Fibroblast of lung (primary cell): Measurements from ENCODE around the gene PPP4C. TPM values are rescaled to one million over a fixed set of nuclear protein-coding genes. Genes with fewer than 3 reads are reported as not detected.

Experiments used
- DNase-seq, 2 donors: peaks; one replicate each; pipeline versions ENCODE4 v3.0.0 to v3.0.0-alpha.2; 2010; ENCODE audit warnings: low read depth in 2 of 2
- H2AFZ ChIP-seq: 2 replicates; pipeline ENCODE4 v1.5.1; 2012; ENCODE audit warnings: low read length, control low read depth, inconsistent platforms
- H3K27ac ChIP-seq: 2 replicates; pipeline ENCODE4 v1.5.1; 2011; ENCODE audit warnings: low read length, control low read depth; ENCODE audit not compliant: insufficient read depth
- H3K27me3 ChIP-seq: 2 replicates; pipeline ENCODE4 v1.5.1; 2011; ENCODE audit warnings: mild to moderate bottlenecking, low read length; ENCODE audit not compliant: control insufficient read depth, insufficient read depth
- H3K36me3 ChIP-seq: 2 replicates; pipeline ENCODE4 v1.5.1; 2011; ENCODE audit warnings: low read length; ENCODE audit not compliant: control insufficient read depth, insufficient read depth
- H3K4me1 ChIP-seq: 2 replicates; pipeline ENCODE4 v1.5.1; 2011; ENCODE audit warnings: low read length; ENCODE audit not compliant: control insufficient read depth, insufficient read depth; ENCODE audit errors: extremely low read depth
- H3K4me2 ChIP-seq: 2 replicates; pipeline ENCODE4 v1.5.1; 2011; ENCODE audit warnings: low read length, control low read depth; ENCODE audit not compliant: insufficient read depth; ENCODE audit errors: extremely low read depth
- H3K4me3 ChIP-seq, 4 experiments: fragments of 200-600 bp in 1 of 4; sonication (generic) in 1 of 4; replicated peaks in 1 of 4; 2 replicates each; pipeline ENCODE4 v1.5.1; 2011 to 2016; ENCODE audit warnings: low read length in 4 of 4, low read depth in 3 of 4, mild to moderate bottlenecking in 3 of 4, control low read depth in 2 of 4, inconsistent platforms in 1 of 4, mixed read lengths in 1 of 4; ENCODE audit not compliant: insufficient read depth in 1 of 4; ENCODE audit errors: control extremely low read depth in 1 of 4
- H3K79me2 ChIP-seq: 2 replicates; pipeline ENCODE4 v1.5.1; 2012; ENCODE audit warnings: mild to moderate bottlenecking, low read length, inconsistent platforms; ENCODE audit not compliant: control insufficient read depth, insufficient read depth
- H3K9ac ChIP-seq: 2 replicates; pipeline ENCODE4 v1.5.1; 2011; ENCODE audit warnings: mild to moderate bottlenecking, low read length, control low read depth; ENCODE audit not compliant: insufficient read depth
- H3K9me3 ChIP-seq: 2 replicates; pipeline ENCODE4 v1.5.1; 2012; ENCODE audit warnings: low read depth, low read length; ENCODE audit not compliant: control insufficient read depth, insufficient read depth
- H4K20me1 ChIP-seq: 2 replicates; pipeline ENCODE4 v1.5.1; 2011; ENCODE audit warnings: low read length; ENCODE audit not compliant: control insufficient read depth, insufficient read depth; ENCODE audit errors: extremely low read depth
- CTCF ChIP-seq, 2 donors: IDR thresholded peaks in 1 of 2; conservative IDR thresholded peaks in 1 of 2; 1 replicate in 1 of 2; 2 replicates in 1 of 2; pipeline ENCODE4 v1.5.1; 2011 to 2012; ENCODE audit warnings: low read length in 2 of 2, control low read depth in 1 of 2, inconsistent platforms in 1 of 2, low read depth in 1 of 2, mild to moderate bottlenecking in 1 of 2
- EZH2 ChIP-seq: IDR thresholded peaks from 2 replicates; pipeline ENCODE4 v1.5.1; 2012; ENCODE audit warnings: low read length, control low read depth, mild to moderate bottlenecking; ENCODE audit errors: missing control alignments
- polyA plus RNA-seq, 2 donors: library from polyadenylated mRNA; depleted of rRNA in 1 of 2; stranded (reverse) in 1 of 2; unstranded in 1 of 2; fragments of >200 nt; gene quantifications; 2 replicates each; pipeline ENCODE4 v1.2.1, GENCODE V29; 2011 to 2012; ENCODE audit warnings: missing spikeins in 1 of 2
- total RNA-seq: library from RNA; depleted of rRNA; stranded (reverse); fragments of >200 nt; gene quantifications from 2 replicates; pipeline ENCODE4 v1.2.1, GENCODE V29; 2014

The PPP4C gene
- total and polyA plus RNA-seq, 2 donors (not counting 1 experiment from before 2014, with no cell fraction given): 116 to 147 TPM

- Histone ChIP-seq H3K9me3 (no peaks in the 10 kb centered on the region), H3K4me1 (peaks cover 13% of the 10 kb centered on the region), H3K9ac (peak overlapping the region; percentile 93), H3K27me3 (no peaks in the 10 kb centered on the region), H3K79me2 (peaks cover 48% of the 10 kb centered on the region), H2AFZ (no peak overlapping the region), H3K4me2 (peak overlapping the region; percentile 100), H3K4me3 (peak overlapping the region; percentile 73 to 97 (median 88)), H4K20me1 (no peaks in the 10 kb centered on the region), H3K36me3 (peaks cover 28% of the 10 kb centered on the region), H3K27ac (peak overlapping the region; percentile 95)
- no peak for DNase-seq
- TF ChIP-seq EZH2: no peak
- no peak for TF ChIP-seq CTCF (conservative IDR thresholded peaks at IDR 0.05 in 1 of 2, IDR thresholded peaks at IDR 0.05 in 1 of 2; ENCODE audit: low read depth in 1 of 2, low read length in 2 of 2)
Measured at GRCh38 chr16:30076276-30076791, 540 bp downstream of the PPP4C start.

GRCh38 chr16:30077656-30078055, 1.9 kb downstream of the PPP4C start:
- H3K9ac ChIP-seq: peak overlapping the region; percentile 39
- peak in 1 of 2 donors; percentile 34 for DNase-seq
- H2AFZ ChIP-seq: no peak overlapping the region
- H3K79me2 ChIP-seq: peaks cover 46% of the 10 kb centered on the region
- peaks cover 31% of the 10 kb centered on the region for H3K36me3 ChIP-seq
- peak overlapping the region; percentile 100 for H3K4me2 ChIP-seq
- H3K27ac ChIP-seq: peak overlapping the region; percentile 95
- H3K9me3 ChIP-seq: no peaks in the 10 kb centered on the region
- TF ChIP-seq EZH2 (no peak), CTCF (conservative IDR thresholded peaks at IDR 0.05 in 1 of 2, IDR thresholded peaks at IDR 0.05 in 1 of 2; ENCODE audit: low read depth in 1 of 2, low read length in 2 of 2) (no peak)
- H3K27me3 ChIP-seq: no peaks in the 10 kb centered on the region
- peaks cover 13% of the 10 kb centered on the region for H3K4me1 ChIP-seq
- H3K4me3 ChIP-seq: peak overlapping the region in 2 of 4 experiments; percentile 73 to 89
- no peaks in the 10 kb centered on the region for H4K20me1 ChIP-seq

GRCh38 chr16:30078744-30079143, 3.0 kb downstream of the PPP4C start:
- no peak for TF ChIP-seq EZH2
- TF ChIP-seq CTCF (conservative IDR thresholded peaks at IDR 0.05 in 1 of 2, IDR thresholded peaks at IDR 0.05 in 1 of 2; ENCODE audit: low read depth in 1 of 2, low read length in 2 of 2): no peak
- DNase-seq: no peak
- H3K9ac ChIP-seq: no peak overlapping the region
- no peak overlapping the region for H3K27ac ChIP-seq
- H3K36me3 ChIP-seq: peaks cover 42% of the 10 kb centered on the region
- peaks cover 46% of the 10 kb centered on the region for H3K79me2 ChIP-seq
- H4K20me1 ChIP-seq: no peaks in the 10 kb centered on the region
- H3K4me3 ChIP-seq: no peak overlapping the region
- H3K4me2 ChIP-seq: no peak overlapping the region
- H3K27me3 ChIP-seq: no peaks in the 10 kb centered on the region
- peaks cover 13% of the 10 kb centered on the region for H3K4me1 ChIP-seq
- no peak overlapping the region for H2AFZ ChIP-seq
- H3K9me3 ChIP-seq: no peaks in the 10 kb centered on the region
